HL-60 (cell line): ENCODE data around the gene COBLL1.

Experiments used
- DNase-seq, 2 experiments: peaks; one replicate each; pipeline ENCODE4 v3.0.0-alpha.2; 2010 to 2020; ENCODE audit warnings: low read depth in 1 of 2, low spot score in 1 of 2
- H3K27ac ChIP-seq: fragments of 250-450 bp; sonication (Bioruptor Pico); replicated peaks from 2 replicates; pipeline ENCODE4 v1.5.1; 2020; ENCODE audit warnings: mild to moderate bottlenecking, moderate library complexity
- H3K27me3 ChIP-seq: fragments of 250-450 bp; sonication (Bioruptor Pico); 2 replicates; pipeline ENCODE4 v1.5.1; 2021; ENCODE audit warnings: mild to moderate bottlenecking, moderate library complexity; ENCODE audit not compliant: insufficient read depth, poor library complexity, severe bottlenecking
- H3K4me3 ChIP-seq: replicated peaks from 2 replicates; pipeline ENCODE4 v1.5.1; 2011; ENCODE audit warnings: mild to moderate bottlenecking, control low read depth, low read length; ENCODE audit not compliant: insufficient read depth
- GABPA ChIP-seq: IDR thresholded peaks from 2 replicates; pipeline ENCODE4 v1.6.1; 2012; ENCODE audit warnings: low read depth
- POLR2AphosphoS5 ChIP-seq: IDR thresholded peaks from 2 replicates; pipeline ENCODE4 v1.6.1; 2012; ENCODE audit warnings: low read depth
- SPI1 ChIP-seq: IDR thresholded peaks from 2 replicates; pipeline ENCODE4 v1.6.1; 2012; ENCODE audit warnings: low read depth, mild to moderate bottlenecking, borderline replicate concordance
- TF ChIP-seq, protein P1 (sequence below): IDR thresholded peaks from 2 replicates; pipeline ENCODE4 v1.6.1; 2012; ENCODE audit warnings: low read depth; ENCODE audit not compliant: insufficient replicate concordance
- TF ChIP-seq, protein P2 (sequence below): IDR thresholded peaks from one replicate; pipeline ENCODE4 v1.5.1; 2011; ENCODE audit warnings: low read length, control low read depth, inconsistent platforms; ENCODE audit not compliant: insufficient read depth

COBLL1 gene

DNA sequence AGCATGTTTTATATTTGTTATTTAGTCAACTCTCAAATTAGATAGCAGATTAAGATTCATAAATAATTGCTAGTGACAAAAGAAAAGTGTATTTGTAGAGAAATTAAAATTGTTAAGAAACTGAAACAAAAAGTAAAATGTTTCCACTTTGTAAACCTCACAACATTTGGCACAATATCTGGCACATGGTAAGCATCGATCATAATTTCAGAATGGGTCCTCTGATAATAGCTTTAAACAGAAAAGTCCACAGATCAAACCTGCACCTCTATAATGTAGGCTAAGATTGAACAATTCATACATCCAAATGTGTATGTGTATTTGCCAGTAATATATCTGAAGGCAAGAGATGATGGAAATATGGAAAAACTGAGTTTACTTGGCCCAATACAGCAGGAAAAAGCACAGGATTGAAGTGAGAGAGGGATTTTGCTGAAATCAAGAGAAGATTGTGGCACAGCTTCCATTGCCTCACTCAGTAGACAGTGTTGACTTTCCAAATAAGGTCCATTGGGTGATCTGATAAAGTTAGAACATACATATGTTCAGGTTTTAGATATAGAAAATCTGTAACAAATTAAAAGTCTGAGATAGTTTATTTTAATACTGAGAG lies 39.4 kb downstream of the COBLL1 start:
- H3K27ac ChIP-seq, result no peak overlapping the region
- DNase-seq, result no peak
- no peak overlapping the region for H3K4me3 ChIP-seq
- TF ChIP-seq GABPA, result no peak
- TF ChIP-seq, protein P1, sequence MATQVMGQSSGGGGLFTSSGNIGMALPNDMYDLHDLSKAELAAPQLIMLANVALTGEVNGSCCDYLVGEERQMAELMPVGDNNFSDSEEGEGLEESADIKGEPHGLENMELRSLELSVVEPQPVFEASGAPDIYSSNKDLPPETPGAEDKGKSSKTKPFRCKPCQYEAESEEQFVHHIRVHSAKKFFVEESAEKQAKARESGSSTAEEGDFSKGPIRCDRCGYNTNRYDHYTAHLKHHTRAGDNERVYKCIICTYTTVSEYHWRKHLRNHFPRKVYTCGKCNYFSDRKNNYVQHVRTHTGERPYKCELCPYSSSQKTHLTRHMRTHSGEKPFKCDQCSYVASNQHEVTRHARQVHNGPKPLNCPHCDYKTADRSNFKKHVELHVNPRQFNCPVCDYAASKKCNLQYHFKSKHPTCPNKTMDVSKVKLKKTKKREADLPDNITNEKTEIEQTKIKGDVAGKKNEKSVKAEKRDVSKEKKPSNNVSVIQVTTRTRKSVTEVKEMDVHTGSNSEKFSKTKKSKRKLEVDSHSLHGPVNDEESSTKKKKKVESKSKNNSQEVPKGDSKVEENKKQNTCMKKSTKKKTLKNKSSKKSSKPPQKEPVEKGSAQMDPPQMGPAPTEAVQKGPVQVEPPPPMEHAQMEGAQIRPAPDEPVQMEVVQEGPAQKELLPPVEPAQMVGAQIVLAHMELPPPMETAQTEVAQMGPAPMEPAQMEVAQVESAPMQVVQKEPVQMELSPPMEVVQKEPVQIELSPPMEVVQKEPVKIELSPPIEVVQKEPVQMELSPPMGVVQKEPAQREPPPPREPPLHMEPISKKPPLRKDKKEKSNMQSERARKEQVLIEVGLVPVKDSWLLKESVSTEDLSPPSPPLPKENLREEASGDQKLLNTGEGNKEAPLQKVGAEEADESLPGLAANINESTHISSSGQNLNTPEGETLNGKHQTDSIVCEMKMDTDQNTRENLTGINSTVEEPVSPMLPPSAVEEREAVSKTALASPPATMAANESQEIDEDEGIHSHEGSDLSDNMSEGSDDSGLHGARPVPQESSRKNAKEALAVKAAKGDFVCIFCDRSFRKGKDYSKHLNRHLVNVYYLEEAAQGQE, result no peak
- TF ChIP-seq, protein P2, sequence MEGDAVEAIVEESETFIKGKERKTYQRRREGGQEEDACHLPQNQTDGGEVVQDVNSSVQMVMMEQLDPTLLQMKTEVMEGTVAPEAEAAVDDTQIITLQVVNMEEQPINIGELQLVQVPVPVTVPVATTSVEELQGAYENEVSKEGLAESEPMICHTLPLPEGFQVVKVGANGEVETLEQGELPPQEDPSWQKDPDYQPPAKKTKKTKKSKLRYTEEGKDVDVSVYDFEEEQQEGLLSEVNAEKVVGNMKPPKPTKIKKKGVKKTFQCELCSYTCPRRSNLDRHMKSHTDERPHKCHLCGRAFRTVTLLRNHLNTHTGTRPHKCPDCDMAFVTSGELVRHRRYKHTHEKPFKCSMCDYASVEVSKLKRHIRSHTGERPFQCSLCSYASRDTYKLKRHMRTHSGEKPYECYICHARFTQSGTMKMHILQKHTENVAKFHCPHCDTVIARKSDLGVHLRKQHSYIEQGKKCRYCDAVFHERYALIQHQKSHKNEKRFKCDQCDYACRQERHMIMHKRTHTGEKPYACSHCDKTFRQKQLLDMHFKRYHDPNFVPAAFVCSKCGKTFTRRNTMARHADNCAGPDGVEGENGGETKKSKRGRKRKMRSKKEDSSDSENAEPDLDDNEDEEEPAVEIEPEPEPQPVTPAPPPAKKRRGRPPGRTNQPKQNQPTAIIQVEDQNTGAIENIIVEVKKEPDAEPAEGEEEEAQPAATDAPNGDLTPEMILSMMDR, result no peak
- no peak for TF ChIP-seq POLR2AphosphoS5
- TF ChIP-seq SPI1, result no peak
- no peaks in the 10 kb centered on the region for H3K27me3 ChIP-seq

DNA sequence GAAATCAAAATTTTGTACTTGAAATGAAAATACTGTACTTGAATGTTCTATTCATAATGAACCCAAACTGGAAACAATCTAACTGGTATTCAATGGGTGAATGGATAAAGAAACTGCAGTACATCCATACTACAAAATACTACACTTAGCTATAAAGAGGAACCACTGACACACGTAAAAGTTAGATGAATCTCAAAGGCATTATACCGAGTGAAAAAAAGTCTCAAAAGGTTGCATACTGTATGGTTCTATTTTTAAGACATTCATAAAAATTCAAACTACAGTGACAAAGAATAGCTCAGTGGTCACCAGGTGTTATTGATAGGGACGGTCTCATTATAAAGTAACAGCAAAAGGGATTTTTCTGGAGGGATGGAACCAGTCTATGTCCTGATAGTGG lies 41.1 kb downstream of the COBLL1 start:
- TF ChIP-seq, protein P1, result no peak
- no peaks in the 10 kb centered on the region for H3K27me3 ChIP-seq
- H3K4me3 ChIP-seq, result no peak overlapping the region
- no peak for DNase-seq
- no peak overlapping the region for H3K27ac ChIP-seq

- TF ChIP-seq, protein P2, result no peak
- TF ChIP-seq SPI1, result no peak
- TF ChIP-seq, protein P1, result no peak
- no peak for TF ChIP-seq GABPA
- TF ChIP-seq POLR2AphosphoS5, result no peak
- H3K27me3 ChIP-seq, result no peaks in the 10 kb centered on the region
- no peak for DNase-seq
- no peak overlapping the region for H3K27ac ChIP-seq
- no peak overlapping the region for H3K4me3 ChIP-seq
These were observed 44.0 kb downstream of the COBLL1 start for GRCh38 chr2:164797627-164798026.

- no peak for TF ChIP-seq GABPA
- TF ChIP-seq, protein P2, result no peak
- TF ChIP-seq POLR2AphosphoS5, result no peak
- TF ChIP-seq, protein P1, result no peak
- no peak for TF ChIP-seq SPI1
- Histone ChIP-seq H3K4me3 (no peak overlapping the region), H3K27me3 (no peaks in the 10 kb centered on the region)
These were observed 44.6 kb downstream of the COBLL1 start for GRCh38 chr2:164796999-164797398.

More at GRCh38 chr2:164796999-164797398, 44.6 kb downstream of the COBLL1 start:
- no peak for DNase-seq
- H3K27ac ChIP-seq, result no peak overlapping the region
